Measurements from ENCODE around the gene TBC1D16.

- no peak for TF ChIP-seq EZH2 (IDR thresholded peaks at IDR 0.05; ENCODE audit: insufficient read depth, poor library complexity, severe bottlenecking)
- TF ChIP-seq EZH2phosphoT487 (IDR thresholded peaks at IDR 0.05; ENCODE audit: insufficient read depth, low read depth), result no peak
Observed at GRCh38 chr17:80027043-80027435, 8.6 kb downstream of the TBC1D16 start.

All from GM23248 (cell line).